K562 (cell line): ENCODE measurements around the gene SLC3A2. TPM values are rescaled to one million over a fixed set of nuclear protein-coding genes. Genes with fewer than 3 reads are reported as not detected.

ENCODE experiments used
- CEBPG ChIP-seq, 3 experiments: fragments of 200-800 bp in 1 of 3; sonication (Bioruptor generic) in 1 of 3; sonication (generic) in 1 of 3; formaldehyde crosslinking in 1 of 3; IDR thresholded peaks in 2 of 3; conservative IDR thresholded peaks in 1 of 3; 2 replicates each; pipeline versions ENCODE4 v1.6.1 to v1.8.0; 2016 to 2022; ENCODE audit warnings: missing compliant biosample characterization in 2 of 3, missing genetic modification characterization in 2 of 3, mild to moderate bottlenecking in 1 of 3, missing genetic modification reagents in 1 of 3
- CREB1 ChIP-seq, 2 experiments: sonication (generic) in 1 of 2; formaldehyde crosslinking in 1 of 2; IDR thresholded peaks; 2 replicates each; pipeline versions ENCODE4 v1.6.1 to v1.8.0; 2012 to 2022; ENCODE audit warnings: inconsistent platforms in 1 of 2, mild to moderate bottlenecking in 1 of 2, missing genetic modification reagents in 1 of 2, moderate library complexity in 1 of 2
- DDX20 ChIP-seq: fragments of 450-650 bp; IDR thresholded peaks from 2 replicates; pipeline ENCODE4 v1.6.1; 2016; ENCODE audit warnings: missing genetic modification characterization, low read depth, mild to moderate bottlenecking, missing compliant biosample characterization, moderate library complexity
- DIDO1 ChIP-seq: fragments of 450-650 bp; IDR thresholded peaks from 2 replicates; pipeline ENCODE4 v1.6.1; 2016; ENCODE audit warnings: low read depth, missing biosample characterization, missing genetic modification characterization
- GTF2E2 ChIP-seq: fragments of 200-800 bp; sonication (Bioruptor generic); IDR thresholded peaks from 2 replicates; pipeline ENCODE4 v1.6.1; 2016; ENCODE audit warnings: missing genetic modification characterization, missing compliant biosample characterization
- GTF2F1 ChIP-seq: IDR thresholded peaks from 2 replicates; pipeline ENCODE4 v1.6.1; 2011; ENCODE audit warnings: low read depth, low read length, improper control_type of control experiment
- MEIS2 ChIP-seq: fragments of 450-650 bp; IDR thresholded peaks from 2 replicates; pipeline ENCODE4 v1.6.1; 2014; ENCODE audit warnings: mild to moderate bottlenecking; ENCODE audit not compliant: partially characterized antibody
- MYC ChIP-seq, 2 experiments: fragments of 250-450 bp in 1 of 2; sonication (Bioruptor Pico) in 1 of 2; IDR thresholded peaks; 2 replicates each; pipeline versions ENCODE4 v1.5.1 to v1.6.1; 2012 to 2021; ENCODE audit warnings: low read depth in 2 of 2, borderline replicate concordance in 1 of 2, improper control_type of control experiment in 1 of 2, low read length in 1 of 2, mild to moderate bottlenecking in 1 of 2, moderate library complexity in 1 of 2
- XRCC5 ChIP-seq: fragments of 200-400 bp; formaldehyde crosslinking; IDR thresholded peaks from 2 replicates; pipeline ENCODE4 v1.6.1; 2017; ENCODE audit warnings: low read depth, mild to moderate bottlenecking, low read length
- ZKSCAN1 ChIP-seq: fragments of 150-350 bp; IDR thresholded peaks from 2 replicates; pipeline ENCODE4 v1.6.1; 2016; ENCODE audit warnings: low read depth, low read length
- ZNF644 ChIP-seq: fragments of 200-800 bp; sonication (Bioruptor generic); IDR thresholded peaks from 2 replicates; pipeline ENCODE4 v1.6.1; 2016; ENCODE audit warnings: low read depth, missing genetic modification characterization, missing compliant biosample characterization
- ZNF695 ChIP-seq: fragments of 450-650 bp; formaldehyde crosslinking; IDR thresholded peaks from 2 replicates; pipeline ENCODE4 v1.4.0; 2020; ENCODE audit warnings: mild to moderate bottlenecking, moderate library complexity
- polyA plus RNA-seq, 8 experiments: library from polyadenylated mRNA; depleted of rRNA in 4 of 8; stranded (reverse) in 5 of 8; unstranded in 3 of 8; fragments of >200 nt; fragmentation: Nextera tagmentation in 2 of 8; fragmentation: Illumina TruSeq in 1 of 8; extraction: Ambion mirVana in 2 of 8; extraction: Trizol in 1 of 8; gene quantifications; 2 replicates each; pipeline versions ENCODE4 v1.2.1 to v1.2.3, GENCODE V29; 2011 to 2014; ENCODE audit warnings: inconsistent platforms in 1 of 8, missing spikeins in 1 of 8
- total RNA-seq, 7 experiments: library from RNA; depleted of rRNA in 6 of 7; stranded (reverse); fragments of >200 nt in 6 of 7; fragmentation: Illumina TruSeq in 2 of 7; extraction: Trizol in 2 of 7; gene quantifications; 2 replicates each; pipeline versions ENCODE4 v1.2.1 to v1.2.3, GENCODE V29; 2011 to 2021; ENCODE audit warnings: low replicate concordance in 1 of 7
- TF ChIP-seq, protein P1 (sequence below): fragments of 450-650 bp; IDR thresholded peaks from 2 replicates; pipeline ENCODE4 v1.6.1; 2016; ENCODE audit warnings: low read depth
- TF ChIP-seq, protein P2 (sequence below): fragments of 450-650 bp; IDR thresholded peaks from 2 replicates; pipeline ENCODE4 v1.6.1; 2016
- TF ChIP-seq, protein P3 (sequence below): IDR thresholded peaks from 2 replicates; pipeline ENCODE4 v1.6.1; 2011; ENCODE audit not compliant: insufficient read length; ENCODE audit errors: extremely low read depth

The SLC3A2 gene
- total and polyA plus RNA-seq, 9 of the 15 experiments (the other 6 are each of a cell fraction or from before 2014, with no cell fraction given), result 20.0 to 296 (median 214) TPM

DNA sequence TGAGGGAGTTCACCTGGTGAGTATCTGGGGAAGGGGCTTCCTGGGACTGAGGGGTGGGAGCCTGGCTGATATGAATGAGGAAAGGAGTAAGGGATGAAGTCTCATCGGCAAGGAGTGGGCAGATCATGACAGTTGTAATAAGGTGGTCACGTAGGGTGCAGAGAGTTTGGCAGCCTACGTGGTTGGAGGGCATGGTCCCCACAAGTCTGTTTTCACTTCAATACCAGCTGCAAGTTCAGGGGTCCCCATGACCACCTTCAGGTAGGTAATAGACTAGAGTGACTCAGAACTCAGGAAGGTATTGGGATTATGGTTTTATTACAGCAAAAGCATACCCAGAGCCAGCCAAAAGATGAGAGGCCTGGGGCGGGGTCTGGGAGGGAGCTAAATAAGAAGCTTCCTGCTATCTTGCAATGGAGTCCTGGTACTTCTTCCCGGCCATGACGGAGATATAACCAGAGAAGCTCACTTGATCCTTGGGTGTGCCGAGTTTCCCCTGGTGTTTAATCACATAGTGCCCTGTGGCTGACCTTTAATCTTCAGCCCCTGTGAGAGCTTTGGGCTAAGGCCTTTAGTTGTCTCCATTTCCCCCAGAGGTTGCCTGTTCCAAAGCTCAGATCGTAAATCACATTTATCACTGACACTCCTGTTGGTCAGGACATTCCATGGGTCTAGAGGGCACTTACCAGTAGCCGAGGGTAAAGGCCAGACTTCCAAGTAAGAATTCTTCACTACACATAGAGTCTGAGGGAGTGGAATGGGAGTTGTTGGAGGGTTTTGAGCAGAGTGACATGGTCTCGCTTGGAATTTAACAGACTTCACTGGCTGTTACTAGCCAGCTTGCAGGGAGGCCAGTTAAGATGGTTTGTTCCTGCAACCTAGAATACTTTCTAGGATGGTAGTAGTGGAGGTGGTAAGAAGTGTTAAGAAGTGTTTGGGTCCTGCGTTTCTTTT lies 9.1 kb downstream of the SLC3A2 start (continued):
- no peak for TF ChIP-seq GTF2E2
- TF ChIP-seq, protein P1, sequence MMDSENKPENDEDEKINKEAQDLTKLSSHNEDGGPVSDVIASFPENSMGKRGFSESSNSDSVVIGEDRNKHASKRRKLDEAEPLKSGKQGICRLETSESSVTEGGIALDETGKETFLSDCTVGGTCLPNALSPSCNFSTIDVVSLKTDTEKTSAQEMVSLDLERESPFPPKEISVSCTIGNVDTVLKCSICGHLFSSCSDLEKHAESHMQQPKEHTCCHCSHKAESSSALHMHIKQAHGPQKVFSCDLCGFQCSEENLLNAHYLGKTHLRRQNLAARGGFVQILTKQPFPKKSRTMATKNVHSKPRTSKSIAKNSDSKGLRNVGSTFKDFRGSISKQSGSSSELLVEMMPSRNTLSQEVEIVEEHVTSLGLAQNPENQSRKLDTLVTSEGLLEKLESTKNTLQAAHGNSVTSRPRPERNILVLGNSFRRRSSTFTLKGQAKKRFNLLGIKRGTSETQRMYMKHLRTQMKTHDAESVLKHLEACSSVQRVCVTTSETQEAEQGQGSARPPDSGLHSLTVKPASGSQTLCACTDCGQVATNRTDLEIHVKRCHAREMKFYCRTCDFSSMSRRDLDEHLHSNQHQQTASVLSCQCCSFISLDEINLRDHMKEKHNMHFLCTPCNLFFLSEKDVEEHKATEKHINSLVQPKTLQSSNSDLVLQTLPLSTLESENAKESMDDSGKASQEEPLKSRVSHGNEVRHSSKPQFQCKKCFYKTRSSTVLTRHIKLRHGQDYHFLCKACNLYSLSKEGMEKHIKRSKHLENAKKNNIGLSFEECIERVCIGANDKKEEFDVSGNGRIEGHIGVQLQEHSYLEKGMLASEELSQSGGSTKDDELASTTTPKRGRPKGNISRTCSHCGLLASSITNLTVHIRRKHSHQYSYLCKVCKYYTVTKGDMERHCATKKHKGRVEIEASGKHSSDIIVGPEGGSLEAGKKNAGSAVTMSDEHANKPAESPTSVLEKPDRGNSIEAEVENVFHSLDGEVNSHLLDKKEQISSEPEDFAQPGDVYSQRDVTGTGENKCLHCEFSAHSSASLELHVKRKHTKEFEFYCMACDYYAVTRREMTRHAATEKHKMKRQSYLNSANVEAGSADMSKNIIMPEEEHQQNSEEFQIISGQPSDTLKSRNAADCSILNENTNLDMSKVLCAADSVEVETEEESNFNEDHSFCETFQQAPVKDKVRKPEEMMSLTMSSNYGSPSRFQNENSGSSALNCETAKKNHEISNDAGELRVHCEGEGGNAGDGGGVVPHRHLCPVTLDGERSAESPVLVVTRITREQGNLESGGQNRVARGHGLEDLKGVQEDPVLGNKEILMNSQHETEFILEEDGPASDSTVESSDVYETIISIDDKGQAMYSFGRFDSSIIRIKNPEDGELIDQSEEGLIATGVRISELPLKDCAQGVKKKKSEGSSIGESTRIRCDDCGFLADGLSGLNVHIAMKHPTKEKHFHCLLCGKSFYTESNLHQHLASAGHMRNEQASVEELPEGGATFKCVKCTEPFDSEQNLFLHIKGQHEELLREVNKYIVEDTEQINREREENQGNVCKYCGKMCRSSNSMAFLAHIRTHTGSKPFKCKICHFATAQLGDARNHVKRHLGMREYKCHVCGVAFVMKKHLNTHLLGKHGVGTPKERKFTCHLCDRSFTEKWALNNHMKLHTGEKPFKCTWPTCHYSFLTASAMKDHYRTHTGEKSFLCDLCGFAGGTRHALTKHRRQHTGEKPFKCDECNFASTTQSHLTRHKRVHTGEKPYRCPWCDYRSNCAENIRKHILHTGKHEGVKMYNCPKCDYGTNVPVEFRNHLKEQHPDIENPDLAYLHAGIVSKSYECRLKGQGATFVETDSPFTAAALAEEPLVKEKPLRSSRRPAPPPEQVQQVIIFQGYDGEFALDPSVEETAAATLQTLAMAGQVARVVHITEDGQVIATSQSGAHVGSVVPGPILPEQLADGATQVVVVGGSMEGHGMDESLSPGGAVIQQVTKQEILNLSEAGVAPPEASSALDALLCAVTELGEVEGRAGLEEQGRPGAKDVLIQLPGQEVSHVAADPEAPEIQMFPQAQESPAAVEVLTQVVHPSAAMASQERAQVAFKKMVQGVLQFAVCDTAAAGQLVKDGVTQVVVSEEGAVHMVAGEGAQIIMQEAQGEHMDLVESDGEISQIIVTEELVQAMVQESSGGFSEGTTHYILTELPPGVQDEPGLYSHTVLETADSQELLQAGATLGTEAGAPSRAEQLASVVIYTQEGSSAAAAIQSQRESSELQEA, result no peak
- TF ChIP-seq DIDO1, result no peak
- TF ChIP-seq GTF2F1, result no peak
- peak; percentile 15; the same call in 1 of the 2 replicates for TF ChIP-seq ZKSCAN1
- peak; percentile 99 for TF ChIP-seq MEIS2
- TF ChIP-seq, protein P2, sequence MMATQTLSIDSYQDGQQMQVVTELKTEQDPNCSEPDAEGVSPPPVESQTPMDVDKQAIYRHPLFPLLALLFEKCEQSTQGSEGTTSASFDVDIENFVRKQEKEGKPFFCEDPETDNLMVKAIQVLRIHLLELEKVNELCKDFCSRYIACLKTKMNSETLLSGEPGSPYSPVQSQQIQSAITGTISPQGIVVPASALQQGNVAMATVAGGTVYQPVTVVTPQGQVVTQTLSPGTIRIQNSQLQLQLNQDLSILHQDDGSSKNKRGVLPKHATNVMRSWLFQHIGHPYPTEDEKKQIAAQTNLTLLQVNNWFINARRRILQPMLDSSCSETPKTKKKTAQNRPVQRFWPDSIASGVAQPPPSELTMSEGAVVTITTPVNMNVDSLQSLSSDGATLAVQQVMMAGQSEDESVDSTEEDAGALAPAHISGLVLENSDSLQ, result peak; percentile 98
- no peak for TF ChIP-seq CEBPG (CRISPR knock-in tag; IDR thresholded peaks at IDR 0.05)
- TF ChIP-seq CEBPG (tag; conservative IDR thresholded peaks at IDR 0.05 in 1 of 2, IDR thresholded peaks at IDR 0.05 in 1 of 2), result no peak
- TF ChIP-seq XRCC5, result no peak
- TF ChIP-seq DDX20 (tag), result no peak
- no peak for TF ChIP-seq MYC (IDR thresholded peaks at IDR 0.05; ENCODE audit: low read depth, low read length)
- TF ChIP-seq MYC (CRISPR knock-in tag; IDR thresholded peaks at IDR 0.05; ENCODE audit: borderline replicate concordance, low read depth), result peak; percentile 76; the same call in 1 of the 2 replicates
- TF ChIP-seq, protein P3, sequence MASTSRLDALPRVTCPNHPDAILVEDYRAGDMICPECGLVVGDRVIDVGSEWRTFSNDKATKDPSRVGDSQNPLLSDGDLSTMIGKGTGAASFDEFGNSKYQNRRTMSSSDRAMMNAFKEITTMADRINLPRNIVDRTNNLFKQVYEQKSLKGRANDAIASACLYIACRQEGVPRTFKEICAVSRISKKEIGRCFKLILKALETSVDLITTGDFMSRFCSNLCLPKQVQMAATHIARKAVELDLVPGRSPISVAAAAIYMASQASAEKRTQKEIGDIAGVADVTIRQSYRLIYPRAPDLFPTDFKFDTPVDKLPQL, result no peak
- TF ChIP-seq ZNF695 (CRISPR knock-in tag), result 0 out of 2 replicates have a peak, but pooled peaks have one; percentile 74
- TF ChIP-seq CREB1 (IDR thresholded peaks at IDR 0.05), result no peak
- peak; percentile 43; the same call in 1 of the 2 replicates for TF ChIP-seq CREB1 (CRISPR knock-in tag; IDR thresholded peaks at IDR 0.05)
- no peak for TF ChIP-seq ZNF644 (tag)
